ENCODE measurements around the gene TMPRSS4.

- TF ChIP-seq CTCF (IDR thresholded peaks at IDR 0.05; ENCODE audit: low read length) (no peak), EZH2phosphoT487 (IDR thresholded peaks at IDR 0.05; ENCODE audit: low read length) (no peak)
Measured at GRCh38 chr11:118080296-118080695, 3.4 kb downstream of the TMPRSS4 start.
